ENCODE results near the gene SCN5A. TPM values are rescaled to one million over a fixed set of nuclear protein-coding genes. Genes with fewer than 3 reads are reported as not detected.

SCN5A gene
- polyA plus RNA-seq, 1 donor from 2014 or later: not detected

GRCh38 chr3:38616111-38616510 is 33.4 kb downstream of the SCN5A start:
- Histone ChIP-seq H3F3A (ENCODE audit: insufficient read depth, low read length, poor library complexity, severe bottlenecking) (no peaks in the 10 kb centered on the region), H2AFZ (ENCODE audit: low read depth, low read length) (no peak overlapping the region)

GRCh38 chr3:38614651-38615352 is 34.7 kb downstream of the SCN5A start:
- Histone ChIP-seq H3F3A (ENCODE audit: insufficient read depth, low read length, poor library complexity, severe bottlenecking) (no peaks in the 10 kb centered on the region), H3K27ac (ENCODE audit: low read length) (no peak overlapping the region), H3K36me3 (ENCODE audit: insufficient read depth, low read length) (no peaks in the 10 kb centered on the region), H3K27me3 (ENCODE audit: insufficient read depth, low read depth, low read length) (no peaks in the 10 kb centered on the region), H3K4me2 (ENCODE audit: low read length) (no peak overlapping the region), H3K9me2 (ENCODE audit: insufficient read depth, low read length) (no peaks in the 10 kb centered on the region), H3K9me3 (ENCODE audit: low read length) (no peaks in the 10 kb centered on the region), H3K79me2 (replicated peaks; ENCODE audit: insufficient read depth, low read length) (no peaks in the 10 kb centered on the region), H3K9ac (ENCODE audit: low read length) (no peak overlapping the region), H3K4me3 (ENCODE audit: low read length) (no peak overlapping the region), H4K20me1 (ENCODE audit: insufficient read depth) (no peaks in the 10 kb centered on the region), H2AFZ (ENCODE audit: low read depth, low read length) (no peak overlapping the region)
- TF ChIP-seq EZH2 (IDR thresholded peaks at IDR 0.05; ENCODE audit: borderline replicate concordance, insufficient read depth, low read length, poor library complexity, severe bottlenecking) (no peak), EP300 (conservative IDR thresholded peaks at IDR 0.05; ENCODE audit: poor library complexity, severe bottlenecking) (no peak), CTCF (IDR thresholded peaks at IDR 0.05; ENCODE audit: poor library complexity, severe bottlenecking) (no peak), SMC3 (conservative IDR thresholded peaks at IDR 0.05; ENCODE audit: poor library complexity) (no peak), MXI1 (conservative IDR thresholded peaks at IDR 0.05; ENCODE audit: poor library complexity, severe bottlenecking) (no peak), POLR2AphosphoS5 (IDR thresholded peaks at IDR 0.05) (no peak), TAF1 (IDR thresholded peaks at IDR 0.05; ENCODE audit: low read depth) (no peak), RAD21 (conservative IDR thresholded peaks at IDR 0.05) (no peak)

More at GRCh38 chr3:38616111-38616510, 33.4 kb downstream of the SCN5A start:
- TF ChIP-seq MXI1 (conservative IDR thresholded peaks at IDR 0.05; ENCODE audit: poor library complexity, severe bottlenecking) (no peak), CTCF (IDR thresholded peaks at IDR 0.05; ENCODE audit: poor library complexity, severe bottlenecking) (no peak), RAD21 (conservative IDR thresholded peaks at IDR 0.05) (no peak), POLR2AphosphoS5 (IDR thresholded peaks at IDR 0.05) (no peak), EZH2 (IDR thresholded peaks at IDR 0.05; ENCODE audit: borderline replicate concordance, insufficient read depth, low read length, poor library complexity, severe bottlenecking) (no peak), REST (IDR thresholded peaks at IDR 0.05; ENCODE audit: borderline replicate concordance) (no peak), EP300 (conservative IDR thresholded peaks at IDR 0.05; ENCODE audit: poor library complexity, severe bottlenecking) (no peak), TAF1 (IDR thresholded peaks at IDR 0.05; ENCODE audit: low read depth) (no peak), SMC3 (conservative IDR thresholded peaks at IDR 0.05; ENCODE audit: poor library complexity) (no peak)
- H3K27ac ChIP-seq (ENCODE audit: low read length): no peak overlapping the region
- no peaks in the 10 kb centered on the region for H3K9me3 ChIP-seq (ENCODE audit: low read length)
- no peak overlapping the region for H3K4me3 ChIP-seq (ENCODE audit: low read length)
- no peaks in the 10 kb centered on the region for H3K79me2 ChIP-seq (replicated peaks; ENCODE audit: insufficient read depth, low read length)
- no peak overlapping the region for H3K9ac ChIP-seq (ENCODE audit: low read length)
- no peaks in the 10 kb centered on the region for H3K9me2 ChIP-seq (ENCODE audit: insufficient read depth, low read length)
- H4K20me1 ChIP-seq (ENCODE audit: insufficient read depth): no peaks in the 10 kb centered on the region
- H3K4me2 ChIP-seq (ENCODE audit: low read length): no peak overlapping the region
- H3K27me3 ChIP-seq (ENCODE audit: insufficient read depth, low read depth, low read length): no peaks in the 10 kb centered on the region
- H3K36me3 ChIP-seq (ENCODE audit: insufficient read depth, low read length): no peaks in the 10 kb centered on the region

All from neural cell (in vitro differentiated cells).